Right lobe of liver (tissue), 6 donors: ENCODE results near the gene EHD1. TPM values are rescaled to one million over a fixed set of nuclear protein-coding genes. Genes with fewer than 3 reads are reported as not detected.

Source experiments
- ATAC-seq, 4 donors: fragments of 200-7000 bp; cut with Tn5 transposase; one replicate each; pipeline ENCODE4 v1.9.1; 2020; ENCODE audit warnings: mild to moderate bottlenecking in 4 of 4, moderate library complexity in 4 of 4
- DNase-seq, 3 donors: peaks; one replicate each; pipeline ENCODE4 v3.0.0-alpha.2; 2020
- H3K27ac ChIP-seq, 3 donors: fragments of 200-600 bp; one replicate each; pipeline ENCODE4 v1.8.0; 2022
- H3K27me3 ChIP-seq, 2 donors: fragments of 200-600 bp; one replicate each; pipeline ENCODE4 v1.8.0; 2022
- H3K36me3 ChIP-seq, 4 donors: fragments of 200-600 bp; sonication (generic) in 1 of 4; one replicate each; pipeline versions ENCODE4 v1.5.1 to v1.8.0; 2017 to 2022; ENCODE audit warnings: control low read depth in 1 of 4
- H3K4me1 ChIP-seq, 4 donors: fragments of 200-600 bp; sonication (generic) in 1 of 4; one replicate each; pipeline versions ENCODE4 v1.5.1 to v1.8.0; 2017 to 2022; ENCODE audit warnings: control low read depth in 1 of 4
- H3K4me3 ChIP-seq, 3 donors: fragments of 200-600 bp; one replicate each; pipeline ENCODE4 v1.8.0; 2022
- H3K9me3 ChIP-seq, 4 donors: fragments of 200-600 bp; sonication (generic) in 1 of 4; one replicate each; pipeline versions ENCODE4 v1.5.1 to v1.8.0; 2017 to 2022; ENCODE audit warnings: control low read depth in 1 of 4
- POLR2A ChIP-seq: fragments of 450-650 bp; IDR thresholded peaks from one replicate; pipeline ENCODE4 v1.6.1; 2017; ENCODE audit warnings: antibody characterized with exemption, mild to moderate bottlenecking
- WGBS: methylation state at CpG from one replicate; pipeline ENCODE4 v1.1.6; 2018; ENCODE audit warnings: low coverage, low lambda C conversion rate; ENCODE audit not compliant: insufficient coverage; ENCODE audit errors: missing lambda C conversion rate; 5-methylcytosine and 5-hydroxymethylcytosine counted together
- intact Hi-C, 2 donors: fragments of 100-400 bp; cut with DNase I; formaldehyde crosslinking; loops; one replicate each; pipeline versions ENCODE4 v1.11.2 to v1.14.1; 2022
- total RNA-seq, 6 experiments: library from RNA; depleted of rRNA in 2 of 6; stranded (reverse); fragments of >200 nt in 2 of 6; fragmentation: NEBNext Ultra II Directional in 3 of 6; extraction: Animal tissue kit (Norgen Biotek cat#: 25700) in 3 of 6; gene quantifications; one replicate each; pipeline versions ENCODE4 v1.1.0 to v1.2.4, GENCODE V29; 2016 to 2023
- TF ChIP-seq, protein P1 (sequence below), 4 donors: fragments of 200-600 bp in 3 of 4; fragments of 450-650 bp in 1 of 4; IDR thresholded peaks; one replicate each; pipeline versions ENCODE4 v1.5.1 to v1.8.0; 2016 to 2022; ENCODE audit warnings: antibody characterized with exemption in 4 of 4, mild to moderate bottlenecking in 2 of 4
- donor health status: DM: no; HTN: yes; CAD: no.
- donor health status: DM: no; HTN: no; CAD: no.
- donor health status: DM: no; HTN: no; CAD: no.
- donor health status: DM: no; HTN: yes; CAD: no.
- donor health status: DM: no; HTN: yes; CAD: no.

Gene EHD1
- total RNA-seq, 6 experiments from 2014 or later, result 18.8 to 36.1 (median 26.3) TPM

- no peak overlapping the region for H3K4me3 ChIP-seq
- TF ChIP-seq, protein P1, sequence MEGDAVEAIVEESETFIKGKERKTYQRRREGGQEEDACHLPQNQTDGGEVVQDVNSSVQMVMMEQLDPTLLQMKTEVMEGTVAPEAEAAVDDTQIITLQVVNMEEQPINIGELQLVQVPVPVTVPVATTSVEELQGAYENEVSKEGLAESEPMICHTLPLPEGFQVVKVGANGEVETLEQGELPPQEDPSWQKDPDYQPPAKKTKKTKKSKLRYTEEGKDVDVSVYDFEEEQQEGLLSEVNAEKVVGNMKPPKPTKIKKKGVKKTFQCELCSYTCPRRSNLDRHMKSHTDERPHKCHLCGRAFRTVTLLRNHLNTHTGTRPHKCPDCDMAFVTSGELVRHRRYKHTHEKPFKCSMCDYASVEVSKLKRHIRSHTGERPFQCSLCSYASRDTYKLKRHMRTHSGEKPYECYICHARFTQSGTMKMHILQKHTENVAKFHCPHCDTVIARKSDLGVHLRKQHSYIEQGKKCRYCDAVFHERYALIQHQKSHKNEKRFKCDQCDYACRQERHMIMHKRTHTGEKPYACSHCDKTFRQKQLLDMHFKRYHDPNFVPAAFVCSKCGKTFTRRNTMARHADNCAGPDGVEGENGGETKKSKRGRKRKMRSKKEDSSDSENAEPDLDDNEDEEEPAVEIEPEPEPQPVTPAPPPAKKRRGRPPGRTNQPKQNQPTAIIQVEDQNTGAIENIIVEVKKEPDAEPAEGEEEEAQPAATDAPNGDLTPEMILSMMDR (IDR thresholded peaks at IDR 0.05), result no peak
- no peak for TF ChIP-seq POLR2A
- H3K27me3 ChIP-seq, result no peaks in the 10 kb centered on the region
- no peaks in the 10 kb centered on the region for H3K9me3 ChIP-seq
- ATAC-seq (no peak), DNase-seq (no peak)
- intact Hi-C loops, result no loop called here
- WGBS, result 31% methylated on average over 5 of the region's 14 CpGs
- H3K4me1 ChIP-seq, result peaks cover 0 to 28% (median 8%) of the 10 kb centered on the region in 4 donors
- H3K36me3 ChIP-seq, result no peaks in the 10 kb centered on the region
- peak overlapping the region in 1 of 3 donors; percentile 29 for H3K27ac ChIP-seq
Measured at GRCh38 chr11:64880240-64881001, 2.0 kb upstream of the EHD1 start.

GRCh38 chr11:64879244-64879900 is 951 bp upstream of the EHD1 start:
- TF ChIP-seq, protein P1 (IDR thresholded peaks at IDR 0.05), result no peak
- TF ChIP-seq POLR2A, result no peak
- H3K36me3 ChIP-seq, result no peaks in the 10 kb centered on the region
- intact Hi-C loops, result no loop called here
- WGBS, result 12% methylated on average over 15 of the region's 16 CpGs
- H3K4me3 ChIP-seq, result peak overlapping the region; percentile 79 to 87 (median 83)
- H3K27ac ChIP-seq, result peak overlapping the region; percentile 67 to 87 (median 80)
- H3K4me1 ChIP-seq, result peaks cover 0 to 37% (median 13%) of the 10 kb centered on the region in 4 donors
- DNase-seq, result peak in 1 of 3 donors; percentile 70
- no peaks in the 10 kb centered on the region for H3K9me3 ChIP-seq
- no peaks in the 10 kb centered on the region for H3K27me3 ChIP-seq
- peak in 3 of 4 donors; percentile 1 to 4 (median 3) for ATAC-seq

DNA sequence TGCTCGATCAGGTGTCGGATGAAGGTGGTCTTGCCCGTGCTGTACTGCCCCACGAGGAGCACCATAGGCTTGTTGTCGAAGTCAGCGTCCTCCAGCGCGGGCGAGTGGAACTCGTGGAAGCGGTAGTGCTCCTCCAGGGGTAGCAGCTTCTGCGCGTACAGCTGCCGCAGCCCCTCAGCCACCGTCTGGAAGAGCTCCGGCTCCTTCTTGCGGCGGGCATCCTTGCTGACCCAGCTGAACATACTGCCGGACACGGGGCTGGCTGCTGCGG is 263 bp downstream of the EHD1 start:
- intact Hi-C loops, result no loop called here
- Histone ChIP-seq H3K36me3 (no peaks in the 10 kb centered on the region), H3K4me3 (peak overlapping the region; percentile 77 to 87 (median 79)), H3K9me3 (no peaks in the 10 kb centered on the region), H3K27me3 (no peaks in the 10 kb centered on the region), H3K4me1 (peaks cover 3 to 45% (median 18%) of the 10 kb centered on the region in 4 donors), H3K27ac (peak overlapping the region; percentile 32 to 47 (median 47))
- ATAC-seq, result peak in 2 of 4 donors; percentile 4 to 26
- DNase-seq, result no peak
- TF ChIP-seq, protein P1 (IDR thresholded peaks at IDR 0.05), result no peak
- TF ChIP-seq POLR2A, result no peak
- WGBS, result no CpG with 5 or more reads among the region's 21 CpGs

DNA sequence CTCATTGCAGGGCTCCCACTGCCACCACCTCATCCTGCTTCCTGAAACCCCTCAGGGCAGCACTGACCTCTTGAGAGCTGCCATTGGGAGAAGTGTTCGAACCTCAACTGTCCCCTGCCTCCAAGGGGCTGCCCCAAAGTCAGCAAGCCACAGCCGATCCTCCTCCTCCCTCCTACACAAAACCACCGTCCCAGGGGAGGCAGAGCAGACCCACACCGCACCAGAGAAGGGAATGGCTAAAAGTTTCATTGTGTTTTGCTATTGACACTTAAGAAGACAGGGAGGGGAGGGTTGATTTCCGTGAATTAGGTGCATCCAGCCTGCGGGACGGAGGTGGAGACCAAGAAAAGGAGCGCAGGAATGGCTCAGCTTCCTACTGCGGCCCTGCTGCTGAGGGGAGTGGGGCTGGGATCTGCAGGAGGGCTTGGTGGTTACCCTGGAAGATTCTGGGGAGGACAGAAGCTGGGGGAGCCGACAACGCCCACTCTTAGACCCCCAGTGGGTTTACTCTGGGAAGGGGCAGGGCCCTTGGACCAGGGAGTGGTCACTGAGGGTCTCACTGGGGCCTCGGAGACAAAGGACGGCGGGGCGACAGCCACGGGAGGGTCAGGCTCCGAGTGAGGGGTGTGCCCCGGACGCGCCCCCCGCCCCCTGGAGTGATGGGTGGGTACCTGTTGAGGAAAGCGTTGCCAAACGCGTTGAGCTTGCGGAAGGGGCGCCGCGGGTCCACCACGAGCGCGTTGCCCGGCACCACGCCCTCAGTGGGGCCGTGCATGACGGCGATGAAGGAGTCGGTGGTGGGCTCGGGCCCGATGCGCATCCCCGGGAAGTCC is 815 bp downstream of the EHD1 start:
- TF ChIP-seq, protein P1 (IDR thresholded peaks at IDR 0.05), result no peak
- TF ChIP-seq POLR2A, result no peak
- no peaks in the 10 kb centered on the region for H3K9me3 ChIP-seq
- H3K27ac ChIP-seq, result peak overlapping the region; percentile 32 to 47 (median 47)
- DNase-seq, result peak in 1 of 3 donors; percentile 55
- no peaks in the 10 kb centered on the region for H3K27me3 ChIP-seq
- 0% methylated on average over 6 of the region's 41 CpGs for WGBS
- H3K4me3 ChIP-seq, result peak overlapping the region; percentile 77 to 87 (median 79)
- intact Hi-C loops, result no loop called here
- H3K36me3 ChIP-seq, result no peaks in the 10 kb centered on the region
- ATAC-seq, result peak in 2 of 4 donors; percentile 2
- H3K4me1 ChIP-seq, result peaks cover 3 to 49% (median 20%) of the 10 kb centered on the region in 4 donors
